Stimulated activated CD4-positive, alpha-beta T cell treated with anti-CD3 and anti-CD28 coated beads, Interleukin-12 subunit alpha, Interleukin-12 subunit beta, amount 100 ng/mL, for 4 hours (primary cell): ENCODE results near the gene JAZF1.

Experiments
- DNase-seq: peaks from one replicate; pipeline ENCODE4 v3.0.0-alpha.2; 2020

JAZF1 gene

DNA sequence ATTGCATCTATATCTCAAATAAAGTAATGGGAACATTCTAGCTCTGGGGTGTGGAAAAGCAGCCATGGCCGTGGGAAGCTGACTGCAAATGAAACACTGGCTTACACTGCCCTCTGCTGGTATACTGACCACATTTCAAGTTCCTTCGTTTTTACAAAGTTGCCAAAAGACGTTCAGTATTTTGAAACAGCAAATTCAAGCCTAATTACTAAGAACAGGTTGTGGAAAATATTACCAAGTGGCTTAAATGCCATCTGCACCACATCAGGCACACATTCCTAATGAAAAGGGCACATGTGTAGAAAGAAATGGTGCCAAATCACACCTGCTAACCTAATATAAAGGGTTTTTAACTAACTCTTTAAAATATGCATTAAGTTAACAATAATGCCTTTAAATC is 83.9 kb downstream of the JAZF1 start:
- DNase-seq = peak; percentile 10

DNA sequence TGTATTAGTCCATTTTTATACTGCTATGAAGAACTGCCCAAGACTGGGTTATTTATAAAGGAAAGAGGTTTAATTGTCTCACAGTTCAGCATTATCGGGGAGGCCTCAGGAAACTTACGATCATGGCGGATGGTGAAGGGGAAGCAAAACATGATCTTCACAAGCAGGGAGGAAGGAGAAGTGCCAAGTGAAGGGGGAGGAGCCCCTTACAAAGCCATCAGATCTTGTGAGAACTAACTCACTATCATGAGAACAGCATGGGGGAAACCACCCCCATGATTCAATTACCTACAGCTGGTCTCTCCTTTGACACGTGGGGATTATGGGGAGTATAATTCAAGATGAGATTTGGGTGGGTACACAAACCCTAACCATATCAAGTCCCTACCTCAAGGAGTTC is 85.4 kb downstream of the JAZF1 start:
- no peak for DNase-seq

- DNase-seq = peak; percentile 43
Observed at GRCh38 chr7:28093623-28094232, 86.9 kb downstream of the JAZF1 start.

DNA sequence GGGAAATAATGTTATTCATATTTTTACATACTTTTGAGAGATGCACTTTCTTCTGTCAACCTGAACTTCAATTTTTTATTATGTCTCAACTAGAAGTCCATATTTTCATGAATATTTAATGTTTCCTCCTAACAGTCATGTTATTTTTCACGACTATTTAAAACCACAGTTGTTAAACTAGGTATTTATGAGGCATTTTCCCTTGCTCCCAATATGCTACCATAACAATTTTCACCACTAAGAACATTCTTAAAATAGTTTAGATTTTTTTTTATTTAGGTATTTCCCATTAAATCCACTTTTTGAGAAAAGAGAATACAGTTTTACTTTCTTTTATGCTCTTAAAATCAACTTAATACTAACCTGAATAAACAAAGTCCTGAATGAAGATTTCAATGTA is 89.4 kb downstream of the JAZF1 start:
- DNase-seq = no peak

GRCh38 chr7:28088901-28089714 is 91.5 kb downstream of the JAZF1 start:
- DNase-seq = no peak

DNA sequence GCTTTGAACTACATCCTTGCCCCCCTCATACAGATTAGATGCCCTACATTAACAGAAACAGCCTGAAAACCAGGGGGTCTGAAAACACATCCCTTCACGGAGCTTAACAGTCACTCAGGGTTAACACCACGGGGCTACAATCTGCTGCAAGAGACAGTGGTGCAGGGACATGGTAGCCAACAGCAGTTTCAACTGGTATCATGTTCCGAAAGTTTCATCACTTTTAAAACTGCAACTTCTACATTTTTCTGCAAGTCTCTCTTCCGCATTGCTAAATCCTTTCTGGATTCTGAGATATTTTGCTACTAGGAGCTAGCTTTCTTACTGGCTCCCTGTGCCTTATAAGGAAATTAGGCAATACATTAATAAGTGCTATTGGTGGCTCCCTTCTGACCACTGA is 92.6 kb downstream of the JAZF1 start:
- no peak for DNase-seq

DNA sequence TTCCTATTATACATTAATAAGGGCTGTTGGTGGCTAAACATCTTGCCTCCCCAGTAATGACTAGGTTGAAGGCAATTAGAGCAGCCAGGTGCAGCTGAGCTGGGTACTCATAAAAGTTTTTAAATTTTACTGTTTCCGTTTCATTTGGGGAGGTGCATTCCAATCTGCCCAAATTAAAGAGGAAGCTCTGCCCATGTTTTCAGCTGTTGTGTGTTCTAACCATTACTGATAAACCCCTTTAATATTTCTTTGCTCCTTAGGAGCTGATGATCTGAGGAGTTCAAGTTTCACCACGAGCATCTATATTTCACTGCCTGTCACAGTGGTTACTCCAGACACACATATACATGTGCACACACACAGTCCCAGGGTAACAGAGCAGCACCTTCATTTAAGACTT is 94.4 kb downstream of the JAZF1 start:
- no peak for DNase-seq

DNA sequence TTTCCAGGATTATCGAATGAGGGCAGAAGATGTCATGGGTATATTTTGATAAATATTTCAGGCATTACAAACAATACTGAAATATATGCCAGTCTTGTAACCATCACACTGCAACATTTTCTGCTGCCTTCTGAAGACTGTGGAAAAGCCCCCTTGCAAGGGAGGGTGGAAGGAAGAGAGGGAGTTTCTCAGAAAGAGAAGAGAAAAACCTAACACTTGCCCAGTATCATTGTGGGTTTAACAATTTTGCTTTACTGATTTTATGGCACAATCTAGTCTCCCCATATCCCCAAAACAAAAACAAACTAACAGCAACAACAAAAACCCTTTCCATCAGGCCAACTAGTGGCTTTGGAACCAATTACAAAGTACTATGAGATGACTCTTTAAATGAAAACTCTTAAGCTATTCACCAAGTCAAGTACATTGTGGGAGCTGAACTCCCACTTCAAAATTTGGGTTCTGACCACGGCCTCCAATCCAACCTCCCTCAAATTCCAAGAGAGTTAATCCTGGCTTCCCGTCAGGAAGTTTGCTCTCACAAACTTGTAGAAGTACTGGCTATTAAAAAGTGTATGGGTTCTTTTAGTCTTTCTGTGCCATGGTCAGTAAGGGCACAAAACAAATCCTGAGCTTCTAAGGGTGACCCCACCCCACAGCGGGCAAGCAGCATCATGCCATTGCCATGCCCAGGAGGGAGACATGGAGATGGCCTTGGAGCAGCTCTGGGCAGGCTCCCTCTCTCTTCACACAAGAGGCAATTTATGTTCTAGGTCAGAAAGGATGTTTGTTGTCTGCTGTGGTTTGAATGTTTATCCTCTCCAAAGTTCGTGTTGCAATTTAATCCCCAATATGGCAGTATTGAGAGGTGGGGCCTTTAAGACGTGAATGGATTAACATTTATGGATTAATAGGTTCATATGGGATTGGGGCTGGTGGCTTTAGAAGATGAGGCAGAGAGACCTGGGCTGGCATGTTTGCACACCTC is 96.3 kb downstream of the JAZF1 start:
- no peak for DNase-seq

GRCh38 chr7:28083164-28083997 is 97.2 kb downstream of the JAZF1 start:
- DNase-seq = no peak

GRCh38 chr7:28082071-28082470 is 98.5 kb downstream of the JAZF1 start:
- DNase-seq = no peak

GRCh38 chr7:28081016-28081415 is 99.6 kb downstream of the JAZF1 start:
- no peak for DNase-seq

DNA sequence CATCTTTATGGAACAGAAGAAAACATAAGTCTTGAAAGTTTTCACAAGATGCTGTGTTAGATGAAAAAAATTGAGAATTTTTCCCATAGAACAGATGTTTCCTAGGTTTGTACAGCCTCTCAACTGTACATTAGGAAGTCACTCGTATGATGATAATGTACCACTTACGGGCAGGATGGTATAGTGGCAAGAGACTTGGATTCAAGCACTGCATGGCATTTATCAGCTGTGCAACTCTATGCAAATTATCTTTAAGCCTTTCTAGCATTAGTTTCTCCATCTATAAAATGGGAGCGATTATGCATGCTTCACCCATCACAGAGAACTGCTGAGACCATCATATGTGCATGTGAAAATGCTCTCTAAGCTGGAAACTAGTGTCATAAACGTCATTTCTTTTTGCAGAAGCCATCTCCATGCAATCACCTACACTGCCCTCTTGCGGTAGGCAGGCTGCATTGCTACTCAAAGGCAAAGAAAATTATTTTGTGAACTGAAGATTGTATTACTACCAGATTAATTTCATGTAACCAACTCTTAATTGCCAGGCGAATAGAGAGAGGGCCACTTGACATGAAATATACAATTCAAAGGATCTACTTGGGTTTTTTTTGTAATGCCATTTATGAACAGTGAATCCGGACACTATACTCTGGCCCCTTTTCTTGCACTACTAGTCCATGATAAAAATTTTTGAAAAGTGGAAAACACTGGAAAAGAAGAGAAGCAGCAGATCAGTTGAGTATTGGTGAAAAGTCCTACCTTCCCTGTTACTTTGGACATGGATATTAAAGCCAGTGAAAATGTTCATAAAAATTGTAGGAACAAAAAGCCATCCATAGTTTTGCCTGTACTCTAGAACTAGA is 102.3 kb downstream of the JAZF1 start:
- DNase-seq = peak; percentile 34

GRCh38 chr7:28077616-28078015 is 103.0 kb downstream of the JAZF1 start:
- DNase-seq = no peak

DNA sequence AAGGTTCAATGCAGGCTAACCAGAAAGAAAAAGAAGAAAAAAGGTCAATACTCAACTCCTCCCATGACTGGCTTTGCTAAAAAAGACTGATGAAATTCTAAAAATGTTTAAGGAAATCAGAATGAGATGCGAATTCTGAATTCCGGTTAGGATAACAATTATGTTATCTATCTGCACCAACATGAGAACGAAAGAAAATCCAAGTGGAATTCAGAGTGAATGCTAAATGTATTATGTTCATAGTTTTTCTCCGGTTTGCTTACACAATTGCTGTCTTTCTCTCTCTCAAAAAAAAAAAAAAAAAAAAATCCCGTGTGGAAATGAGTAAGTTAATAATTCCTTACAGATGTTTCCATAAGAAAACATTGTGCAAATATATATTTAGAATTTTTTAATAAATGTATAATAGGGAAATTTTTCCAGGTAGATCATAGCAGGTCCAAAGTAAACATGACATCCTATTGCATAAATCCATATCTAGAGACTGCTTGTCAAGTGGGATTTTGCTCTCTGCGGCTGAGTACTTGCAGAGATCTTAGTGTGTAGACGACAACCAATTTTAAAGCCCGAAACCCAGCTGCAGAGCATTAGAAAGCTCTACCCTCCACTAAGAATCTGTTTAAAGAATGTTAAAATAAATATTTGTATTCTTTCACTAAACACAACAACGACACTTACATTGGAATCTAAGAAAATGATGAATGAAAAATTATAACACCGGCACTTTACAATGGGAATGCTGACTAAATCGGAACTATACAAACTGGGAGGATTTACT is 104.0 kb downstream of the JAZF1 start:
- DNase-seq = no peak

GRCh38 chr7:28075674-28076358 is 104.8 kb downstream of the JAZF1 start:
- DNase-seq = no peak

DNA sequence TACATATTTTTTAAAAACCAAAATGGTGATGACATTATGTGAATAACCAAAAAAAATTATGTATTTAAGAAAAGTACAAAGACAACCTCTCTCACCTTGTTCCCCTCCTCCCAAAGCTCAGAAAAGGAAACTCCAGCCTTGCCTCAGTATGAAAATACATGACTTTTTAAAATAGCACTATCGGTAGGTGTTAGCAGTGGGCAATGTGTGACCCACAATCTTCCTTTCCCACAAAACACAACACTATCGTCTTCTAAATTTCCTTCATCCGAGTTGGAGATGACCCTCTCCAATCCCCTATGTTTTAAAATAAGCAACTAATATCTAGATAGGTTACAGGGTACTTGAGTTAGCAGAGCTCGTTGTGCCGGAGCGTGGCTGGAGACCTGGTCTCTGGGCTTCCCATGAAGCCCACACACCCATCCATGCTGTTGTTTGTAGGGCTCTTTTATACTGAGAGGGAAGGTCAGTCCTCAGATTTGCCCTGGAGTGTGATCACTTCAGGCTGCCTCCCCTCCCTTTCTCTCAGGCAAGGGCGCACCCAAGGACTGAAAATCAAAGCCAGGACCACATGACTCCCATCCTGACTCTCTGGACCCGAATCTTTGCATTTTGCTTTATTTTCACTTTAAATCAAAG is 107.6 kb downstream of the JAZF1 start:
- DNase-seq = no peak

- DNase-seq = no peak
Observed at GRCh38 chr7:28071570-28071969, 109.0 kb downstream of the JAZF1 start.

DNA sequence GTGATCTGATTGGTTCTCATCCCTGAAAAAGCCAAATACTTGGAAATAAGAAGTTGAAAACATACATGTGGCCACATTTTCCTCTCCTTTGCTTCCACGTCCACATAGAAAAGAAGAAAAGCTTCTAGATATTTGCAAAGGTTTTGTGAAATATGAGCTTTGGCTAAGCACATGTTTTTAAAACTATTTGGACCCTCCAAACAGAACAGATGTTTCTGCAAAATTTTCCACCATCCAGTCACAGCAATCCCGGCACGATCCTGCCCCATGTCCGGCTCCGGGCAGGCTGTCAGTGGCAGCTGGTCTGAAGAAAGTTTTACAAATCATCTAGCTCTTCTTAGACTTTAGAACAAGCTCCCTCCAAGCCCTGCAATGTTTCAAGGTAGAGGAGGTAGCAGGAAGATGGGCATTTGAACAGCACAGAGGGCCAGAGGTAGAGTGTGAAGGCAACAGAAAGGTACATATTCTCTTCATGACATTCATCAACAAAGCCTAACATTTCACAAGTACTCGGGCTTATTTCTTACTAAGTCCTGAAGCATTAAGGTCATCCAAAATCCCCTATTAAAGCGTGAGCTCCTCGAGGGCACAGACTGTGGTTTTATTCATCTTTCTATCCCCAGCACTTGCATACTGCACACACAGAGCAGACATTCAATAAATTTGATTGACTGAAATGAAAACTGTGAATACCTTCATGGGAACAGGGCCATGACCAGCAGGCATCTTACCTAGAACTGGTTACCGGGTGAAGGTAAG is 110.1 kb downstream of the JAZF1 start:
- DNase-seq = no peak

GRCh38 chr7:28069807-28070206 is 110.8 kb downstream of the JAZF1 start:
- no peak for DNase-seq
